SKM-1 (cell line): ENCODE results near the gene NRP1.

Experiments
- DNase-seq: peaks from one replicate; lab custom pipeline; 2025; ENCODE audit not compliant: unreplicated experiment; lab: John Stamatoyannopoulos, UW

NRP1 gene

GRCh38 chr10:33216661-33217427, 117.6 kb downstream of the NRP1 start:
- no peak for DNase-seq

GRCh38 chr10:33215635-33216034, 118.8 kb downstream of the NRP1 start:
- DNase-seq, result no peak

GRCh38 chr10:33215154-33215553, 119.3 kb downstream of the NRP1 start:
- DNase-seq, result no peak

- no peak for DNase-seq
These were observed 120.3 kb downstream of the NRP1 start for GRCh38 chr10:33214174-33214573.

- no peak for DNase-seq
These were observed 122.3 kb downstream of the NRP1 start for GRCh38 chr10:33212061-33212748.

- DNase-seq, result no peak
These were observed 123.2 kb downstream of the NRP1 start for GRCh38 chr10:33211106-33211878.

GRCh38 chr10:33209802-33210201, 124.7 kb downstream of the NRP1 start:
- DNase-seq, result no peak

GRCh38 chr10:33208166-33208565, 126.3 kb downstream of the NRP1 start:
- DNase-seq, result no peak

- DNase-seq, result no peak
These were observed 130.4 kb downstream of the NRP1 start for GRCh38 chr10:33204031-33204430.

GRCh38 chr10:33201971-33202370, 132.5 kb downstream of the NRP1 start:
- no peak for DNase-seq

GRCh38 chr10:33201056-33201780, 133.2 kb downstream of the NRP1 start:
- no peak for DNase-seq

GRCh38 chr10:33199731-33200232, 134.7 kb downstream of the NRP1 start:
- DNase-seq, result no peak

GRCh38 chr10:33198610-33199009, 135.9 kb downstream of the NRP1 start:
- no peak for DNase-seq

- DNase-seq, result no peak
These were observed 137.6 kb downstream of the NRP1 start for GRCh38 chr10:33196710-33197491.

- no peak for DNase-seq
These were observed 138.1 kb downstream of the NRP1 start for GRCh38 chr10:33196377-33196706.

- DNase-seq, result no peak
These were observed 138.7 kb downstream of the NRP1 start for GRCh38 chr10:33195608-33196376.

GRCh38 chr10:33193701-33194521, 140.6 kb downstream of the NRP1 start:
- no peak for DNase-seq

GRCh38 chr10:33193057-33193700, 141.3 kb downstream of the NRP1 start:
- DNase-seq, result no peak
